Transverse colon (tissue), 4 donors: ENCODE data around the gene ABCB8.

Experiments
- EP300 ChIP-seq: sonication (generic); formaldehyde crosslinking; IDR thresholded peaks from one replicate; pipeline ENCODE4 v1.6.1; 2017; ENCODE audit warnings: antibody characterized with exemption, low read depth
- POLR2A ChIP-seq: fragments of 450-650 bp; IDR thresholded peaks from one replicate; pipeline ENCODE4 v1.6.1; 2016; ENCODE audit warnings: antibody characterized with exemption, mild to moderate bottlenecking, moderate library complexity
- POLR2AphosphoS5 ChIP-seq, 3 donors: sonication (generic); formaldehyde crosslinking; IDR thresholded peaks; one replicate each; pipeline ENCODE4 v1.6.1; 2016; ENCODE audit warnings: antibody characterized with exemption in 3 of 3
- TF ChIP-seq, protein P1 (sequence below), 5 experiments: fragments of 200-600 bp in 3 of 5; fragments of 450-650 bp in 2 of 5; sonication (generic) in 3 of 5; IDR thresholded peaks; 1 replicate in 2 of 5; 2 replicates in 3 of 5; pipeline ENCODE4 v1.5.1; 2016 to 2017; ENCODE audit warnings: antibody characterized with exemption in 5 of 5, inconsistent platforms in 3 of 5, mild to moderate bottlenecking in 2 of 5, moderate library complexity in 1 of 5

GRCh38 chr7:151060113-151060415 is 31.8 kb downstream of the ABCB8 start:
- TF ChIP-seq POLR2A (no peak), EP300 (no peak), POLR2AphosphoS5 (IDR thresholded peaks at IDR 0.05) (no peak)
- TF ChIP-seq, protein P1, sequence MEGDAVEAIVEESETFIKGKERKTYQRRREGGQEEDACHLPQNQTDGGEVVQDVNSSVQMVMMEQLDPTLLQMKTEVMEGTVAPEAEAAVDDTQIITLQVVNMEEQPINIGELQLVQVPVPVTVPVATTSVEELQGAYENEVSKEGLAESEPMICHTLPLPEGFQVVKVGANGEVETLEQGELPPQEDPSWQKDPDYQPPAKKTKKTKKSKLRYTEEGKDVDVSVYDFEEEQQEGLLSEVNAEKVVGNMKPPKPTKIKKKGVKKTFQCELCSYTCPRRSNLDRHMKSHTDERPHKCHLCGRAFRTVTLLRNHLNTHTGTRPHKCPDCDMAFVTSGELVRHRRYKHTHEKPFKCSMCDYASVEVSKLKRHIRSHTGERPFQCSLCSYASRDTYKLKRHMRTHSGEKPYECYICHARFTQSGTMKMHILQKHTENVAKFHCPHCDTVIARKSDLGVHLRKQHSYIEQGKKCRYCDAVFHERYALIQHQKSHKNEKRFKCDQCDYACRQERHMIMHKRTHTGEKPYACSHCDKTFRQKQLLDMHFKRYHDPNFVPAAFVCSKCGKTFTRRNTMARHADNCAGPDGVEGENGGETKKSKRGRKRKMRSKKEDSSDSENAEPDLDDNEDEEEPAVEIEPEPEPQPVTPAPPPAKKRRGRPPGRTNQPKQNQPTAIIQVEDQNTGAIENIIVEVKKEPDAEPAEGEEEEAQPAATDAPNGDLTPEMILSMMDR (IDR thresholded peaks at IDR 0.05), result peak in 1 of 5 experiments; percentile 10
